HG03354 (cell line): ENCODE data around the gene COL15A1.

Experiments
- ATAC-seq: cut with Tn5 transposase; IDR thresholded peaks from one replicate; pipeline ENCODE4 v1.9.1; 2021; ENCODE audit warnings: mild to moderate bottlenecking; ENCODE audit not compliant: unreplicated experiment, poor library complexity, severe bottlenecking

Gene COL15A1

DNA sequence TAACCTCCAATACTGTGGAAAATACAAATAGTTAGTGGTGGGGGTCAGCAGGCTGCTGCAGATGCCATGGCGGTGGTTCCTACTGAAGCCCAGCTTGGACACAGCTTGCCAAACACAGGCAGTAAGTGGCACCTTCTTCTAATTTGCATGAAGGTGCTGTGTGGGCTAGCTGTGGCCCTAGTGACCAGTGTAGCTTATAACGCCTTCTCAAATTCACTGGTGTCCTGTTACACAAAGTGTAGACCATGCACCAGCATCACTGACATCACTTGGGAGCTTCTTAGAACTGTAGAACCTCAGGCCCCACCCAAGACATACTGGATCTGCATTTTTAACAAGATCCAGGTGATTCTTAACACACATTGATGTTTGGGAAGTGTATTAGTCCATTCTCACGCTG is 102.4 kb downstream of the COL15A1 start:
- no peak for ATAC-seq

DNA sequence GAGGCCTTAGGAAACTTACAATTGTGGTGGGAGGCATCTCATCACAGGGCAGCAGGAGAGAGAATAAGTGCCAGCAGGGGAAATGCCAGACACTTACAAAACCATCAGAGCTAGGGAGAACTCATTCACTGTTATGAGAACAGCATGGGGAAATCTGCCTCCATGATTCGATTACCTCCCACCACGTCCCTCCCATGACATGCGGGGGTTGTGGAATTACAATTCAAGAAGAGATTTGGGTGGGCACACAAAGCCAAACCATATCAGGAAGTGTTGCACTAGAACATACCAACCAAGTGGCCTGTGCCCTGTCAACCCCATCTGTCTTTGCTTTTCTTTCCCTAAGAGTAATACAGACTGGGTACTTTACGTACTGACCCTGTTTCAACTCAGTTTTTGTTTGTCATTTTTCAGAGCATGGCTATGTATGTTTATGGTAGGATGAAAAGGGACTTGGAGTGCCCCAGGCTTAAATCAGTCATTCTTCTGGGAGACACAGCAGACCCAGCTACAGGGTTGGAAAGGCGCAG is 102.9 kb downstream of the COL15A1 start:
- ATAC-seq: no peak

DNA sequence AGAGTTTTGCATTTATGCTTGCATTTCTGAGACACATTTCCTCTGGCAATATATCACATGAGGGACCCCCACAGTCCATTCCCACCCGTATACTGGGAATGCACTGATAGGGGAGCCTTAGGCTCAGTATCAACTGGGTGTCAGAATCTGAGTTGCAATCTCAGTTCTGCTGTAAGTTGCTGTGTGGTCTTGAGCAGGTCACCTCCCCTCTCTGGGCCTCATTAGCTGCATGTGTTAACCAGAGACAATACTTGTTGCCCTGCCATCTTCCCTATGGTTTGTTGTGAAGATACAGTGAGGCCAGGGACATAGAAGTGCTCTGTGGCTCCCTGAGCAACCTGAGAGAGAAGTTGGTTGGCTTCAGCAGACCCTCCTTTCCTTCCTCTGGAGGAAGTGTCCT is 105.5 kb downstream of the COL15A1 start:
- no peak for ATAC-seq

DNA sequence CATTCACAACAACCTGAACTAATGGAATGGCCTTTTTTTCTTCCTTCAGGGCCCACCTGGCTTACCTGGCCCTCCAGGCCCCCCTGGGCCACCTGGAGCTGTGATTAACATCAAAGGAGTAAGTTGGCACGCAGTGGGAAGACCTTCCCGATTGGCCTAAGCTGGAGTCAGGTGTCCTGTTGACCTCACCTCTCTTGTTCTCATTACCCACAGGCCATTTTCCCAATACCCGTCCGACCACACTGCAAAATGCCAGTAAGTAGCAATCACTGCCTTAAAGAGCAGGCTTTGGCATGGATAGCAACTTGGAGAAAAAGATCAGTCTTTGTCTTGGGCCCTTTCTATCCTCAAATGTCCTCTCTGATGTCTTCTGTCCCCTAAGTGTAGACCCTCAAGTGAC is 105.9 kb downstream of the COL15A1 start:
- no peak for ATAC-seq

DNA sequence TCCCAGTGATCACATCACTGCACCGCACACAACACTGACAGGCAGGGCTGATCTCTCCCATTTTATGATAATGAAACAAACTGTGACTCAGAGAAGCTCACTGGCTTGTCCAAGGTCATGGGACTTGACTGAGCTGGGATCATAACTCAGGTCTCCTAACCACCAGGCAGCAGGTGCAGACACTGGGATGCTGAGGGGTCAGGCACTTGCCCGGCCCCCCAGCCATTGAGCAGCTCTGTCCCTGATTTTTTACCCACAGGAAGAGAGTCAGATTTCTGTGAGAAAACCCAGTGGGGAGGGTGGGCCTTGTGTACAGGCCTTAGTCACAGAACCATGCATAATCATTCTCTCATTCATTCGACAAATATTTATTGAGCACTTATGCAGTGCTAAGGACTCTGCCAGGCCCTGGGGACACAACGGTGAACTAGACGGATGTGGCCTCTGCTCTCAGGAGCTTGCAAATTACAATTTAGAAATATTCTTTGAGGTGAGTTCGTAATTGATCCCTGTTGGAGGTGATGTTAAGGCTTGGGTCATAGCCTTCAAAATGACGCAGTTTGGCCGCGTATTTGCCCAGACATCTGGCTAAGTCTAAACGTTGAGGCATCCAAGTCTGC is 106.7 kb downstream of the COL15A1 start:
- no peak for ATAC-seq

DNA sequence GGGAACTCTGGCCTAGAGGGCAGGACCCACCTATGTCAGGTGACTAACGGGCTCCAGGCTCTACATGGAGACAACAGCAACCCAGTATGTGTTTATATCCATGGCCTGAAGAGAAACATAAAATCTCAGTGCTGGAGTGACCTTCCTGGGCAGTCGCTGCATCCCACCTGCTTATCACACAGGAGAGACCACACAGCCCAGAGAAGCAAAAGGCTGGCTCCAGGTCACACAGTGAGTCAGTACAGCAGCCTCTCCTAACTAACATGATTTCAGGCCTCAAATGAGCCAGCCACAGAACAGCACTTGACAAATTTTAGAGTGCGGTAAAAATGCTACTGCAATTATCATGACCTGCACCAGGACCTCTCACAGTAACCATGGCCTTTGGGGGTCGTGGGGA is 107.2 kb downstream of the COL15A1 start:
- no peak for ATAC-seq

DNA sequence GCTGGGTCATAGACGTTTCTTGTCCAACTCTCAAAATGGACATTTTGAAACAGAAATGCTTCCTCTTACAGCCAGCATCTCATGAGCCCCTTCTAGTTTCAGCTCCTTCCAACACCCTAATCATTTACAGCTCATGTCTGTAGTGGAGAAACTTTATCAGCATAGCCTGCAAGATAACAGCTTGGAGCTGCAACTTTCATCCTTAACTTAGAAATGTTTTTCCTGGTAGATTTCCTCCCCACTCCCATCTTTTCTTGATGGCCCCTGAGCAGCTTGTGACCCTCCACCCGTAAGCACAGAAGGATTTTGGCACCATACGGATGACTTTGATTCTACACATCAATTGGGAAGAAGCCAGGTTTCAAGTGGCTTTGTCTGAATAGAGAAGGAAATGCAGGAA is 107.7 kb downstream of the COL15A1 start:
- no peak for ATAC-seq

DNA sequence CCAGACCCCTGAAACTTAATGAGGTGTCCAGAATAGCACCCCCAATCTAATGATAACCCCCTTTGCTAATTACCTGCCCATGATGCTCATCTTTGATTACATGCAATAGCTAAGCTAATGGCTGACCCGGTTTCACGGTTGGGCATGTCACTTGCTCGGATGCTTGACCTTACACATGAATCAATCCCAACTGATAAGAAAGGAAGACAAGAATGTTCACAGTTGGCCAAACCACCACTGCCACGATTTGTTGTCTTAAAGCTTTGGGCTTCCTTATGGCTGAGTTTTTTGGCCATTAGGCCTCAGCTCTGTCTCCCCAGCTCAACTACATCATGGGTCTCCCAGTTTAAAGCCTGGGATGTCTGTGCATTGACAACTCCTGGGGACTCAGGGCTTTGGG is 108.1 kb downstream of the COL15A1 start:
- ATAC-seq: no peak

DNA sequence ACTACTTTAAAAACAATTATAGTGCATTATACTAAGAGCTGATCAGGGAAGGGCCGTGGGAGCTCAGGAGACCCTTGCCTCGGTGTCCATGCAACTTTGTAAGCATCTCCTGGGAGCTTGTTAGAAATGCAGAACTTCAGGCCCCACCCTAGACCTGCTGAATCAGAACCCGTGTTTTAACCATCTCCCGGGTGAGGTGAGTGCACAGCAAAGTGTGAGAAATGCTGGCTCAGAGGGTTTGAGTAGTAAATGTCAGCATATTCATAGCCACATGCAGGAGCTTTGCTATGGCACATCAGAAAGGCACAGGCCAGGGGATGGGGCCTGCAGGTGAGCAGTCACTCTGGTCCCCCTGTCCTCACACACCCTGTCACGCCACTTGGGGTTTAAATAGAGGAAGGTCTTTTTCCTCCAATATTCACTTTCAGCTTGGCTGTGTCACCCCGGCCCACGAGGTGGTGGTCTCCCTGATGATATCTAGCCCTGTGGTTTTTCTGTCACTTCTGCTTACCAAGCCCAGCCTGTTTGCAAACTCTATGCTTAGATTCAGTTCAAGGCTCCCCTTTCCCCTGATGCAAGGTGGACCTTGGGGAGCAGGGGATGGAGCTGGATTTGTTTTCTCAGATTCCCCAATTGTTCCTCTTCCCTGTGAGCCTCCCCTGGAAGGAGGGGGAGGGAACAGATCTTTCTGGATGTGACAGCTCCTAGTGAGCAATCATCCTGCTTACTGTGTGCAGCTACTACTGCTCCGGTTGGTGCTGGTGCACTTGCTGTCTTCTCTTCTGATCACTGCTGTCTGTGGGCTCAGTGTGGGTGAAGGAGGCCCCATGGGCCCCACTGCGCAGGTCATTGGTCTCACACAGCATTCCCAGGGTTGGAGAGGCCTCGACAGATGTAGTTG is 109.4 kb downstream of the COL15A1 start:
- ATAC-seq: no peak

DNA sequence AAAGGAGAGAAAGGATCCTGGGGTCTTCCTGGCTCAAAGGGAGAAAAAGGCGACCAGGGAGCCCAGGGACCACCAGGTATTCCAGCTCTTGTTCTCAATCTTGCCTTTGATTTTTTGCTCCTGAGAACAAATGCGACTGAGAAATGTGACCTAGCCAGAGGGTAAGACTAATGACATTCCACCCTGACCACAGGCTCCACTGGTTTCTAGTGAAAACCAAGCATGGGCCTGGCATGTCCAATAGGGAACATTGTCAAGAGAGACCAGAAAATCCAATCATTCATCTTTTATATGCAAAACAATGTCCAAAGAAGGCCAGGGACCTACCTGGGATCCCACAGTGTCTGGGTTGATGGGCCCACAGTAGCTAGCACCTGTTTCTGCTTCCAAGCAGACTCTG is 110.9 kb downstream of the COL15A1 start:
- no peak for ATAC-seq

DNA sequence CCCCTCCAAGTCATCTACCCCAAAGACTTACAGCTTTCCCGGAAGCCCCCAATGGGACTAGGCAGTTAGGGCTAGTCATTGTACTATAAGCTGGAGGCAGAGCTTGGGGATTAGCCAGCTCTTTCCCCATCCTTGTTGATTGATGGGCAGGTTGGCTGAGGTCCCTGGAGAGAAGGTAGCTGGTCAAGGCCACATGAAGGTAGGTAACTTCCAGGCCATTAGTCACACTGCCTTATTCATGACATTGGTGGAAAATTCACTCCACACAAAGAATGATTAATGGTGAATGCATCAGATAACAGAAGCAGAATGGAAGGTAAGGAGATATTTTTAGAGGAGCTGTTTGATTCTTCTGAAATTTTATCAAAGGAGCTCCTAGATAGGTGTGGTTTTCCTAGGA is 111.7 kb downstream of the COL15A1 start:
- ATAC-seq: no peak

DNA sequence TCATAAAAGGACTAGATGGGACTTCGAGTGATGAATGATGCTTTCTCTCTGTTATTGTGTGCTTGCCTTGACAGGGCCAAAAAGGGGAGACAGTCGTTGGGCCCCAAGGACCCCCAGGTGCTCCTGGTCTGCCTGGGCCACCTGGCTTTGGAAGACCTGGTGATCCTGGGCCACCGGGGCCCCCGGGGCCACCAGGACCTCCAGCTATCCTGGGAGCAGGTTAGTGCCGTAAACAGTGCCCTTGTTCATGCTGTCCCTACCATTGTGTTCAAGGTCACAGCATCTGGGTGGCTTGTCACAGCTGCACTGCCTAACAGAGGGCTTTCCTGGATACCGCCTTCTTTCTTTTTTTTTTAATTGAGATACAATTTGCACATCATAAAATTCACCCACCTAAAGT is 112.5 kb downstream of the COL15A1 start:
- no peak for ATAC-seq

DNA sequence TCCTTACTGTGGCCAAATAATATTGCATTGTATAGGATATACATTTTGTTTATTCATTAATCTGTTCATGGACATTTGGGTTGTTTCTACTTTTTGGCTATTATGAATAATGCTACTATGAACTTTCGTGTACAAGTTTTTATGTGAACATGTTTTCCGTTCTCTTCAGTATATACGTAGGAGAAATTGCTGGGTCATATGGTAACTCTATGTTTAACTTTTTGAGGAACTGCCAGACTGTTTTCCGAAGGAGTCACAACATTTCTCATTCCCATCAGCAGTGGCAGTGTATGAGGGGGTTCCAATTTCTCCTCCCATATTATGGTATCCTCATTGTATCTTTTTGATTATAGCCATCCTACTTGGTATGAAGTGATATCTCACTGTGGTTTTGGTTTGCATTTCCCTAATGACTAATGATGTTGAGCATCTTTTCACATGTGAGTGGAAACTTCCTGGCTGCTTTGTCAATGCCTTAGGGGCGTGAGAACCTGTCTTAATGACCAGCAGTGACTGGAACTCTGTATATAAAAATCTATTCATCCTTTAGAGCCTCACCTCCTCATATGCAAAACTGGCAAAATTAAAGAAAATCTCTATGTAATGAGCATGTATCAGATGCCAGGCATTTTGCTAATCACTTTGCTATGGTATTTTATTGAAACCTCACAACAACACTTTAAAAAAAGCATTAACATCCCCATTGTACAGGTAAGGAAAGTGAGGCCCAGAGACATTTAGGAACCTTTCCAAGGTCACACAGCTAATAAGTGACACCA is 113.4 kb downstream of the COL15A1 start:
- no peak for ATAC-seq

DNA sequence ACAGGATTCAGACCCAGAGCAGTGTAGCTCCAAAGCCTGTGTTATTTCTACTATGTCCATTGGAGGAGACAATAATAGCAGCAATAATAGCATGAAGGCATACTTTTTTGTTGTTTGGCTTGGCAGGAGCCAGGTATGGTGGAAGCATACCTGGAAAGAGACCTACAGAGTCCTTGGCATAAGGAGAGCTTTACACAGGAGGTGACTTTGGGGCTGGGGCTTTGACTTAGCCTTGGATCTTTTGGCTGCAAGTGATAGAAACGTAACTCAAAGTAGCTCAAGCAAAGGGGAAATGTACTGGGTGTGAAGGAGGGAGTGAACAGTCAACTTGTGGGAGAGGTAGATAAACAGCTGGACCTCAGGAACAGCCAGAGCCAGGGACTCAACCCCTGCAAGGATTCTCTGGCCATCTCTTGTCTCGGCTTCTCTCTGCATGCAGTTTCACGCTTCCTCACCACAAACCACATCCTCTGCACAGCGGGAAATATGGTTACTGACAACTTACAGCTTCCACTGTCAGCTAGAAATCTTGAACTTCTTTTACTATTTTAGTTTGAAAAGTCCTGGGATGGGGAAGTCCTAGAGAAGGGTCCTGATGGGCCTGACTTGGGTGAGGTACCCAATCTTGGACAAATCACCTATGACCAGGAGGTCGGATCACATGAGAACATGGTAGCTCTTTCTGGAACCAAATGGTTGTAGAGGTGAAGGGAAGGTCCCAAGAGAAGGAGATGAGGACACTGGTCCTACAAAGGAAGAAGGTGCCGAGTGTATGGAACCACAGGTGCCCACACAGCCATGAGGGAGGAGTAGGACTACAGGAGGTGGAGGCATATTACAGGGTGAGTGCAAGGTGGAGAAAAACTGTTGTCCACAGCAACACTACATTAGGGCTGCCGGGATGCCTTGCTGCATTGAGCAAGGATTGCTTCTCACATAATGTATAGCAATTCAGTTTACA is 114.2 kb downstream of the COL15A1 start:
- peak; percentile 78 for ATAC-seq

DNA sequence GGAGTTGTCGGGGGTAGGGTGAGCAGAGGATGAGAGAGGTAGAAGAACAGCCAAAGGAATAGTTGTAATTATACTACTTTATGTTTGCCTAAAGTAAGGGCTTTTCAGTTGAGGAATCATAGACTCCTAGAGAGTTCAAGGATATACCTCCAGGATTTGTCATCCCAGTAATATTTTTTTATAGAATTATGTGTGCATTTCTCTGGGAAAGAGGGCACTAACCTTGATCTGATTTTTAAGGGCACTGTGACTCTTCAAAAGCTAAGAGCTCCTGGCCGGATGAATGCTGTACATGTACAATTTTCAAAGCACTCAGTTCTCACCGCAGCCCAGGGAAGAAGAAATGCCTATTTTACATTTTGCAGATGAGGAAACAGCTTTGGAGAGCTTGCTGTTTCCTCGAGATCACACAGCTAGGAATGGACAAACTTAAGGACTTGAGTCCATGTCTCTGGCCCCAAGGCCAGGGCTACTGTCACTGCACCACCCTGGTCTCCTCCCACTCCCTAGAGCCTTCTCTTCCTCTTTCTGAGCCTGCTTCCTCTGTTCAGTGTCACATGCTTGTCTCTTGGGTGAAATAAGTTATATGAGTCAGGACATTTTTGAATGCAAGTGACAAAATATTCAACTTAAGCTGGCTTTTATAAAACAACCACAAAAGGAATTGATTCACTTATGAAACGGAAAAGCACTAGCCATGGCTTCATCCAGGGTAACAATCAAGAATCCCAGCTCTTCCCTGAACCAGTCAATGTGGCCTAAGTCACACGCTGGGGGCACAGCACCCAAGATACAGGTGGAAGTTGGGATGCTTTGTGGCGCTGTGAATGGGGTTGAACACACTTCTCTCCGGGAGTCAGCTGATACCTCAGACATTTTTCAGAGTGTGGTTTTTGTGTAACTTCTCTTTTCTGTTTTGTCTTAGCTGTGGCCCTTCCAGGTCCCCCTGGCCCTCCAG is 115.5 kb downstream of the COL15A1 start:
- peak; percentile 77 for ATAC-seq

DNA sequence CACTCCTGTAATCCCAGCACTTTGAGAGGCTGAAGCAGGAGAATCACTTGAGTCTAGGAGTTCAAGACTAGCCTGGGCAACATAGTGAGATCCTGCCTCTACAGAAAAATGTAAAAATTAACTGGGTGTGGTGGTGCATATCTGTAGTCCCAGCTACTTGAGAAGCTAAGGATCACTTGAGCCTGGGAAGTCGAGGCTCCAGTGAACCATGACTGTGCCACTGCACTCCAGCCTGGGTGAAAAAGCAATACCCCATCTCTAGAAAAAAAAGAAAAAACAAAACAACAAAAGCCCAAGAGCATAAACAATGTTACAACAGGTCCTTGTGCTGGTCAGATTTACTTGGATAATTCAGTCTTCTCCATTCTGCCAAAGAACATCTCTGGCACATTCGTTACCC is 116.9 kb downstream of the COL15A1 start:
- ATAC-seq: no peak

DNA sequence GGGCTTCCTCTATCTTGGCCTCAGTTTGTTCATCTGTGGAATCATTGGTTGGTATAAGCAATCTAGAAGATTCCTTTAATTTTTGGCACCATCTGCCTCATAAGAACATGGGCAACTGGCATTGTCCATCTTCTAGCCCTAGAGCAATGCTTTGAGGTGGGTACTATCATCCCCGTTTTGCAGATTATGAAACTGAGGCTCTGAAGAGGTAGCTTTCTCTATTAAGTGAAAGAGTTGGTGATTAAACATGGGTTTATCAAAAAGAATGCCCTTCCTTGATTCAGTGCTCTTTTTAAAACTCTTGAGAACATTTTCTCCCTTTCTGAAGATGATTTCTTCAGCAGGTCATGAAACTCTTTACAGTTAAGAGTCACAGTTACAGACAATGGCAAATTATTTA is 118.8 kb downstream of the COL15A1 start:
- ATAC-seq: no peak

DNA sequence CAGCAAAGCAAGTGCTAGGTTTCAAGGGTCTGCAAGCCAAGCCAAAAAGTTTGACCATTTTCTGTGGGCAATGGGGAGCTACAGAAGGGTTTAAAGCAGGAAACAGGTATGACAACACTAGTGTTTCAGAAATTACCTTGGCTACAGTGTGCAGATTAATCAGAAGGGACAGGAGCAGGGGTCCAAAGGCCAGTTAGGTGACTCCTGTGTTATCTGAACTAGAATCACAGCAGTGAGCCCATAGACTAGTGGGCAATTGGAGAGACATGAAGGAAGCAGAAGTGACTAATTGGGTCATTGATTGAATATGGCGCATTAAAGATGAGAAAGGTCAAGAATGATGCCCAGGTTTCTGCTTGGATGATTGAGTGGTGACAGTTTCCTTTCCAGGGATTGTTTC is 119.8 kb downstream of the COL15A1 start:
- no peak for ATAC-seq
